Measurements from ENCODE around the gene STAT6.
A peak's percentile ranks its signal among the peaks of the same experiment; 100 is the strongest.

Gene STAT6

GRCh38 chr12:57090490-57090889, 20.7 kb downstream of the STAT6 start:
- H3K36me3 ChIP-seq (ENCODE audit: control insufficient read depth, insufficient read depth, low read length), result peaks cover 9% of the 10 kb centered on the region
- H3K4me3 ChIP-seq (replicated peaks; ENCODE audit: low read depth, low read length), result peak overlapping the region; percentile 89
- no peak for DNase-seq (ENCODE audit: extremely low read depth, insufficient read length)
- no peak for TF ChIP-seq CTCF (IDR thresholded peaks at IDR 0.05; ENCODE audit: insufficient read depth, low read length, poor library complexity, severe bottlenecking)
- H3K27me3 ChIP-seq (replicated peaks; ENCODE audit: control insufficient read depth, insufficient read depth, low read length), result no peaks in the 10 kb centered on the region

- no peak for TF ChIP-seq CTCF (IDR thresholded peaks at IDR 0.05; ENCODE audit: insufficient read depth, low read length, poor library complexity, severe bottlenecking)
- peak; percentile 62 for DNase-seq (ENCODE audit: extremely low read depth, insufficient read length)
- peaks cover 8% of the 10 kb centered on the region for H3K36me3 ChIP-seq (ENCODE audit: control insufficient read depth, insufficient read depth, low read length)
- H3K4me3 ChIP-seq (replicated peaks; ENCODE audit: low read depth, low read length), result peak overlapping the region; percentile 89
- H3K27me3 ChIP-seq (replicated peaks; ENCODE audit: control insufficient read depth, insufficient read depth, low read length), result no peaks in the 10 kb centered on the region
Observed at GRCh38 chr12:57089271-57090245, 21.6 kb downstream of the STAT6 start.

GRCh38 chr12:57088354-57089270, 22.6 kb downstream of the STAT6 start, which contains the start of gene NAB2:
Gene NAB2, plus strand, starts transcription at chr12:57089114. Its CDS starts 158 bp downstream, at chr12:57089272.
- peak; percentile 95 for DNase-seq (ENCODE audit: extremely low read depth, insufficient read length)
- no peak for TF ChIP-seq CTCF (IDR thresholded peaks at IDR 0.05; ENCODE audit: insufficient read depth, low read length, poor library complexity, severe bottlenecking)
- Histone ChIP-seq H3K36me3 (ENCODE audit: control insufficient read depth, insufficient read depth, low read length) (peaks cover 7% of the 10 kb centered on the region), H3K4me3 (replicated peaks; ENCODE audit: low read depth, low read length) (peak within 1 kb of the TSS; percentile 89), H3K27me3 (replicated peaks; ENCODE audit: control insufficient read depth, insufficient read depth, low read length) (no peaks in the 10 kb centered on the region)

GRCh38 chr12:57087691-57088353, 23.3 kb downstream of the STAT6 start:
- H3K36me3 ChIP-seq (ENCODE audit: control insufficient read depth, insufficient read depth, low read length), result peaks cover 5% of the 10 kb centered on the region
- no peak for TF ChIP-seq CTCF (IDR thresholded peaks at IDR 0.05; ENCODE audit: insufficient read depth, low read length, poor library complexity, severe bottlenecking)
- H3K27me3 ChIP-seq (replicated peaks; ENCODE audit: control insufficient read depth, insufficient read depth, low read length), result no peaks in the 10 kb centered on the region
- no peak for DNase-seq (ENCODE audit: extremely low read depth, insufficient read length)
- peak overlapping the region; percentile 84 for H3K4me3 ChIP-seq (replicated peaks; ENCODE audit: low read depth, low read length)

GRCh38 chr12:57087010-57087690, 24.0 kb downstream of the STAT6 start:
- no peaks in the 10 kb centered on the region for H3K27me3 ChIP-seq (replicated peaks; ENCODE audit: control insufficient read depth, insufficient read depth, low read length)
- no peak for TF ChIP-seq CTCF (IDR thresholded peaks at IDR 0.05; ENCODE audit: insufficient read depth, low read length, poor library complexity, severe bottlenecking)
- H3K36me3 ChIP-seq (ENCODE audit: control insufficient read depth, insufficient read depth, low read length), result peaks cover 2% of the 10 kb centered on the region
- peak overlapping the region; percentile 84 for H3K4me3 ChIP-seq (replicated peaks; ENCODE audit: low read depth, low read length)
- peak; percentile 91 for DNase-seq (ENCODE audit: extremely low read depth, insufficient read length)

Measured in GM06990 (cell line).